K562 (cell line): ENCODE results near the gene SS18L1. TPM values are rescaled to one million over a fixed set of nuclear protein-coding genes. Genes with fewer than 3 reads are reported as not detected.

Experiments
- CHAMP1 ChIP-seq: fragments of 450-650 bp; IDR thresholded peaks from 2 replicates; pipeline ENCODE4 v1.6.1; 2016; ENCODE audit warnings: mild to moderate bottlenecking
- FOXA1 ChIP-seq: fragments of 450-650 bp; IDR thresholded peaks from 2 replicates; pipeline ENCODE4 v1.6.1; 2016; ENCODE audit warnings: mild to moderate bottlenecking, borderline replicate concordance
- HDAC1 ChIP-seq, 2 experiments: fragments of 450-650 bp; IDR thresholded peaks; 2 replicates each; pipeline ENCODE4 v1.6.1; 2016 to 2017; ENCODE audit warnings: inconsistent platforms in 1 of 2, mild to moderate bottlenecking in 1 of 2, moderate library complexity in 1 of 2
- ID3 ChIP-seq, 2 experiments: fragments of 250-450 bp in 1 of 2; fragments of 450-650 bp in 1 of 2; sonication (Bioruptor Pico) in 1 of 2; IDR thresholded peaks; 2 replicates each; pipeline versions ENCODE4 v1.6.1 to v1.8.0; 2016 to 2021; ENCODE audit warnings: mild to moderate bottlenecking in 2 of 2, moderate library complexity in 2 of 2, missing compliant biosample characterization in 1 of 2, missing genetic modification characterization in 1 of 2
- MAFG ChIP-seq: fragments of 450-650 bp; conservative IDR thresholded peaks from 2 replicates; pipeline ENCODE4 v1.6.1; 2016; ENCODE audit warnings: missing genetic modification characterization, missing compliant biosample characterization
- MCM2 ChIP-seq: fragments of 450-650 bp; IDR thresholded peaks from 2 replicates; pipeline ENCODE4 v1.6.1; 2017; ENCODE audit warnings: low read depth, mild to moderate bottlenecking
- MTA3 ChIP-seq: fragments of 450-650 bp; formaldehyde crosslinking; IDR thresholded peaks from 2 replicates; pipeline ENCODE4 v1.6.1; 2017; ENCODE audit warnings: mild to moderate bottlenecking, borderline replicate concordance
- NCOA4 ChIP-seq: fragments of 450-650 bp; IDR thresholded peaks from 2 replicates; pipeline ENCODE4 v1.6.1; 2018; ENCODE audit warnings: mild to moderate bottlenecking; ENCODE audit not compliant: partially characterized antibody
- NFIC ChIP-seq: fragments of 450-650 bp; IDR thresholded peaks from 2 replicates; pipeline ENCODE4 v1.6.1; 2017; ENCODE audit warnings: mild to moderate bottlenecking, inconsistent platforms
- PRPF4 ChIP-seq: fragments of 200-400 bp; formaldehyde crosslinking; IDR thresholded peaks from one replicate; pipeline ENCODE4 v1.6.1; 2017; ENCODE audit warnings: low read length, low read depth, mild to moderate bottlenecking; ENCODE audit not compliant: insufficient read depth, poor library complexity, severe bottlenecking
- SUPT5H ChIP-seq: fragments of 450-650 bp; IDR thresholded peaks from 2 replicates; pipeline ENCODE4 v1.6.1; 2016
- TAL1 ChIP-seq: fragments of 450-650 bp; IDR thresholded peaks from 2 replicates; pipeline ENCODE4 v1.6.1; 2016; ENCODE audit warnings: mild to moderate bottlenecking
- ZBED1 ChIP-seq: IDR thresholded peaks from 2 replicates; pipeline ENCODE4 v1.6.1; 2014
- ZNF282 ChIP-seq: sonication (generic); formaldehyde crosslinking; IDR thresholded peaks from 2 replicates; pipeline ENCODE4 v1.8.1; 2023; ENCODE audit warnings: missing genetic modification reagents
- ZNF3 ChIP-seq: fragments of 250-450 bp; sonication (Bioruptor Pico); IDR thresholded peaks from 2 replicates; pipeline ENCODE4 v1.5.0; 2021; ENCODE audit warnings: mild to moderate bottlenecking, moderate library complexity
- ZNF785 ChIP-seq: fragments of 250-450 bp; sonication (Bioruptor Pico); IDR thresholded peaks from 2 replicates; pipeline ENCODE4 v1.4.0; 2020; ENCODE audit warnings: mild to moderate bottlenecking
- polyA plus RNA-seq, 8 experiments: library from polyadenylated mRNA; depleted of rRNA in 4 of 8; stranded (reverse) in 5 of 8; unstranded in 3 of 8; fragments of >200 nt; fragmentation: Nextera tagmentation in 2 of 8; fragmentation: Illumina TruSeq in 1 of 8; extraction: Ambion mirVana in 2 of 8; extraction: Trizol in 1 of 8; gene quantifications; 2 replicates each; pipeline versions ENCODE4 v1.2.1 to v1.2.3, GENCODE V29; 2011 to 2014; ENCODE audit warnings: inconsistent platforms in 1 of 8, missing spikeins in 1 of 8
- total RNA-seq, 7 experiments: library from RNA; depleted of rRNA in 6 of 7; stranded (reverse); fragments of >200 nt in 6 of 7; fragmentation: Illumina TruSeq in 2 of 7; extraction: Trizol in 2 of 7; gene quantifications; 2 replicates each; pipeline versions ENCODE4 v1.2.1 to v1.2.3, GENCODE V29; 2011 to 2021; ENCODE audit warnings: low replicate concordance in 1 of 7

SS18L1 gene
- total and polyA plus RNA-seq, 9 of the 15 experiments (the other 6 are each of a cell fraction or from before 2014, with no cell fraction given): 2.7 to 28.3 (median 15.1) TPM

GRCh38 chr20:62143081-62143956 lies at the start of gene SS18L1, which contains the start of gene PSMA7 (continued):
- peak in 1 of 2 experiments; percentile 40; a peak in 1 of 4 replicates for TF ChIP-seq HDAC1 (IDR thresholded peaks at IDR 0.05)
- no peak for TF ChIP-seq PRPF4
- TF ChIP-seq NCOA4: no peak
- TF ChIP-seq MCM2: no peak
- no peak for TF ChIP-seq ID3 (CRISPR knock-in tag; IDR thresholded peaks at IDR 0.05)
- TF ChIP-seq ID3 (tag; IDR thresholded peaks at IDR 0.05): no peak
- no peak for TF ChIP-seq ZNF3 (CRISPR knock-in tag)
- no peak for TF ChIP-seq ZNF785 (CRISPR knock-in tag)
- TF ChIP-seq FOXA1: no peak
- peak; percentile 57; the same call in 1 of the 2 replicates for TF ChIP-seq MTA3
- no peak for TF ChIP-seq MAFG (tag)
- no peak for TF ChIP-seq CHAMP1
- no peak for TF ChIP-seq TAL1
- peak; percentile 38; the same call in 1 of the 2 replicates for TF ChIP-seq NFIC
- no peak for TF ChIP-seq ZBED1
- TF ChIP-seq ZNF282: no peak
- TF ChIP-seq SUPT5H: peak; percentile 70
